GM12874 (cell line): ENCODE data around the gene FLT4.

Experiments used
- TF ChIP-seq, protein P1 (sequence below): IDR thresholded peaks from 2 replicates; pipeline ENCODE4 v1.5.1; 2011; ENCODE audit warnings: low read depth, mild to moderate bottlenecking, control low read depth, low read length, moderate library complexity; ENCODE audit not compliant: insufficient read depth

Gene FLT4

DNA sequence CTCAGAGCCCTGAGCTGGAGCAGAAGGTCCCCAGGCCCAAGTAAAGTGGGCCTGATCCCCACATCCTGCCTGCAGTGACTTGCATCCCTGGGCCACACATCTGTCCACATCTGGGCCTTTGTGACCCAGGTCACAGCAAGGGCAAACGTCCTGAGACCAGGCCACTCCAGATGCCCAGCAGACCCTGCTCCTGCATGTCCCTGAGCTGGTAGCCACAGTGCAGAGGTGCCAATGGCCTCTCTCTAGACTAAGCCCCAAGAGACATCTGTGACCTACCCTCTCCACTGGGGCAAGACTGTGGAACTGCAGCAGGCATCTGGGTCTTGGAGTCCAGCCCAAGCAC lies 2.5 kb downstream of the FLT4 start:
- TF ChIP-seq, protein P1, sequence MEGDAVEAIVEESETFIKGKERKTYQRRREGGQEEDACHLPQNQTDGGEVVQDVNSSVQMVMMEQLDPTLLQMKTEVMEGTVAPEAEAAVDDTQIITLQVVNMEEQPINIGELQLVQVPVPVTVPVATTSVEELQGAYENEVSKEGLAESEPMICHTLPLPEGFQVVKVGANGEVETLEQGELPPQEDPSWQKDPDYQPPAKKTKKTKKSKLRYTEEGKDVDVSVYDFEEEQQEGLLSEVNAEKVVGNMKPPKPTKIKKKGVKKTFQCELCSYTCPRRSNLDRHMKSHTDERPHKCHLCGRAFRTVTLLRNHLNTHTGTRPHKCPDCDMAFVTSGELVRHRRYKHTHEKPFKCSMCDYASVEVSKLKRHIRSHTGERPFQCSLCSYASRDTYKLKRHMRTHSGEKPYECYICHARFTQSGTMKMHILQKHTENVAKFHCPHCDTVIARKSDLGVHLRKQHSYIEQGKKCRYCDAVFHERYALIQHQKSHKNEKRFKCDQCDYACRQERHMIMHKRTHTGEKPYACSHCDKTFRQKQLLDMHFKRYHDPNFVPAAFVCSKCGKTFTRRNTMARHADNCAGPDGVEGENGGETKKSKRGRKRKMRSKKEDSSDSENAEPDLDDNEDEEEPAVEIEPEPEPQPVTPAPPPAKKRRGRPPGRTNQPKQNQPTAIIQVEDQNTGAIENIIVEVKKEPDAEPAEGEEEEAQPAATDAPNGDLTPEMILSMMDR, result no peak

DNA sequence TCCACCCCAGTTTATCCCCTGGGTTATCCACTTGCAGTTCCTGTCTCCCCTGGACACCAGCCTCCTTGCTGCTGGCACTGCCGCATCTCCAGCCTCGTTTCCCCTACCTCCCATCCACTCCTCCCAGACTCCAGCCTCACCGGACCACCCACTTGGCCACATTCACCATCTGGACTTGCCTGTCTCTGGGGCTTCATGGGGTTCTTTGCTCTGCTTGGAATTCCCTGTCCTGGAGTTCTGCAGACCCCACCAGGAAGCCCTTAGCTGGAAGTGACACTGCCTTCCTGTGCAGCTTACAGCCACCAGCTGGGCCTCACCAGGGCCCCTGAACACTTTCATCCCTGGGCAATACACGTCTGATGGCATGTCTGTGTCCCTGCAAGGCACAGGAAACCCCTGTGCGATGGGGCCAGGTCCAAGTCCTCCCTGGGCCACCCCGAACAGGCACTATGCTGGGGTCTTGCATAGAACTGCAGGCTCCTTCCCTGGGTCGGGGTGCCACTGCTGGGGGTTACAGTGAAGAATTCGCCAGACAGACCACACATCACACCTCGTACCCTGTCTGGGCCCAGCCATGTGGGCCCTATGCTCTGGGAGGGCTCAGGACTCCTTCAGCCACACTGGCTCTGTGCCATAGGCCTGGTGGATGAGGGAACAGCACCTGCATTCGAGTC lies 3.0 kb downstream of the FLT4 start:
- TF ChIP-seq, protein P1, result no peak

DNA sequence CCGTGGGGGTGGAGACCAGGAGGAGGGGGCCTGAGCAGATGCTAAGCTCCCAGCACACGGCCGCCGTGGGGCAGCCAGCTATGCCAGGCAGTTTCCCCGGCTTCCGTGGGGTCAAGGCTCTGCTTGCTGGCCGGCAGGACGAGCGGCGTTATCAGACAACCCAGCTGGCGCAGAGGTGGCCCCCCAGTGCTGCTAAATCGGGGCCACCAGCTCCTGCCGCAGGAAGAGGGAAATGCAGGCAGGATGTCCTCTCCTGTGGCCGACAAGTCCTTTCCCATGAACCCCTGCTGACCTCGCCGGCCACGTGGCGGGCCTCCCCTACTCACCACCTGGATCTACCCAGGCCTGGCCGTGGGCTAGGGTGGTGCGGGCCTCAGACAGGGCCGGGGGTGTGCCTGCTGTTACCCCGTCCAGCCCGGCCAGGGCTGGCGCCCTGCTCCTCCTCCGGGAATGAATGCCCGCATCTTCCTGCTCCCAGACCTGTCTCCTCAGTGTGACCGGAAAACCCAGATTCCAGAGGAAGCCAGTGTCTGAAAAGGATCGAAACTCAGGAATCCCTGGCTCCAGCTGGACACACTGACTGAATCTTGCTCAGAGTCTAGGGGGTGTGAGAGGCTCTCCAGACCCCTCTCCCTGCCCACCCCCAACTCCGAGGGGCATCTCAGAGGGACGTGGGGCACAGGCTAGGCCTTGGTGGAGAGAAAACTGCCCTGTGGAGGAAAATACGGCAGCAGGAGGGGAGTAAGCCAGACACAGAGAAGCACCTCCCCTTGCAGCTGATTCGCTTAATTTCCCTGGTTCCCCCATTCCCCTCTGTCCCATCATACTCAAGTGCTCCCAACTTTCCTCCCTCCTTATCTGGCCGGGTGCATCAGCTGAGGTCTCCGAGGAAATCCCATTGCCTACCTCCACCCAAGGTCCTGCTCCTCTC lies 3.9 kb downstream of the FLT4 start:
- TF ChIP-seq, protein P1, result no peak

DNA sequence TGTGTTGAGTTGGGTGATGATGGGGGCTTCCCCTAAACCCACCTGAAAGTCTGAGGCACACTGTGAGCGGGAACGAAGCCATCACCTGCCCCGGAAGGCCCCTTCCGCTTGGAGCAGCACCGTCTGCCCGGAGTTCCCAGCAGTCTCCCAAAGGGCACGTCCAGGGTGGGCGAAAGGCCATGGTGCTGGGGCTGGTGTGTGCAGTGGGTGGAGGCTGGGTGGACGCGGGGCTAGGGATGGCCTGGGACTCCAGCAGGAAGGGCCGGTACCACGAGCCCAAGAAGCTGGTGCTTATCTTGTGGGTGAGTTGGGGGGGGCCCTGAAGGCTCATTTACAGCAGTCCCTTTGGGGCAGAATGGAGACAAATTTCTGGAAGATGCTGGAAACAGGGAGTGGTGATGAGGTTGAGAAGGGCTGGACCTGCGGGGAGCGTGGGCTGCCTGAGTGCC lies 4.6 kb downstream of the FLT4 start:
- TF ChIP-seq, protein P1, result no peak

DNA sequence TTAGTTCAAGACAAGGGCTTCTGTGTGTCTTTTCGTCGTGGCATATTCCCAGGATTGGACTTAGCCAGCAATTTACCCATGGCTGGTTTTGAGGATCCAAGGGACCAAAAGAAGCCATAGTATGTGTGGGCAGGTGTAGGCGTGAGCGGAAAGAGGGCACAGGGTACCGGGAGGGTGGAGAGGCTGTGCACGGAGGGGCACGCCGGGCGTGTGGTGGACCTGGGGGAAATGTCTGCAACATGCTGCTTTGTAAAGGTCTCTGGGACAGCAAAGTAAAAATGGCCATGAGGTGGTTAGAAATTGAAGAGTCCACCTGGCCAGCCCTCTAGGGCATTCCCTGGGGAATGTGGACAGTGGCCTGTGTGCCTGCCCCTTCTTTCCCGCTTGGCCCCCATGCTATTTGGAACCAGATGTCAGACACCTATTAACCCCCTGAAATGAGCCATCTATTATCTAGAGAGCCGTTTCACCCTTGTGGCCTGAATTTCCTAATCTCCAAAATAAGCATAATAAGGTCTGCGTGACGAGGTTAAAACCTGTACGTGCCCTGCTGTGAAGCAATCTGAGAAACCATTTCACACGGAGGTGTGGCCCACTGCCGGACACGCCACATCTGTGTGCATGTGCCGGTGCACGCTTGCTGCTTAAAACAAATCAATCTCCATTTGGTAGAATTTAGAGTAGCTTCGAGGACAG lies 5.1 kb downstream of the FLT4 start:
- TF ChIP-seq, protein P1, result no peak

DNA sequence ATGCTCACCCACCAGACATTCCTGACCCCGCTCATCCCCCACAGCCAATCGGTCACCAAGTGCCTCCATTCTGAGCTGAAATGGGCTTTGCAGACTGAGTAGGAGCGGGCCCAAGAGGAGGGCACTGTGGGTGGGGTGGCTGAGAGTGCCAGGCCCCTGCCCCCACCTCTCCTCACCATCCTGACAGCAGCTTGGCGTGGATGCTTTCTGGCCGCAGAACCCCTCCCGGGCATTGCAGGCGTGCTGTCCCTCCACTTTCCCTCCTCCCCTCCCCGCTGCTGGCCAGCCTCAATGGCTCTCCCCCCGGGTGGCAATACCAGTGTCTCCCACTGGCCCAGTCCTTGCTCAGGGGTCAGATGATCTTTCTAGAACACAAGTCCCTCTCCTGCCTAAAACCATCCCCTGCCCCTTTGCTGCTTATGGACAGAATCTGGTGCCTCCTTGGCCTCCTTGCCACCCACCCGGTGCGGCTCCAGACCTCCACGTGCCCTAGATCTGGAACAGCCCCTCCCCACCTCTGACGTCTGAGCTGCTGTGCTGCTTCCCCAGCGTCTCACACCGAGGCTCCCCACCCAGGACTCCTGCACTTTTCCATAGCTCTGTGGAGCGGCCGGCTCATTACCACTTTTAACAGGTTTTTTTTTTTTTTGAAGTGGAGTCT lies 6.1 kb downstream of the FLT4 start:
- TF ChIP-seq, protein P1, result no peak
